Measurements from ENCODE around the gene ZNRD2.

The ZNRD2 gene

DNA sequence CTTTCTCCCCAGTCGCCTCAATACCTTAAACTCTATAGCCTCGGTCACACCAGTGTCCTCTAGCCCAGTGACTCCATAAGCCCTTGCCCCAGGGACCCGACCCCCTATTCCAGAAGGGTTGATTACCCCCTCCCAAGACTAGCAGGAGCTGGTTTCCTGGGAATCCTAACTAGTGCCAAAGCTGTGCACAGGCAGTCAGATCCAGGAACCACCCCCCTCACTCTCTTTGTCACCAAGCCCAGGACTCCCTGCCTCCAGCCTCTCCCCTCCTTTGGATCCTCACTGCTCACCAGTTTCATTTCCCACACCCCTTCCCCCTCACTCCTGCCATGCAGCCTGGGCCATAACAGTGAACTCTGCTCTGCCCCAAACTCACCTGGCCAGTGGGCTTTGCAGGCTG is 21.9 kb upstream of the ZNRD2 start:
- ChIA-PET POLR2A (interaction anchor here (1.2 to 3.0 kb wide), 3 partner anchors 8 to 33 kb away, joined by 3 to 9 read pairs (median 4); no protein-coding TSS in a partner anchor), CTCF (interaction anchor here (0.7 to 1.9 kb wide), 3 partner anchors 25 to 219 kb away, joined by 3 to 7 read pairs (median 4); no protein-coding TSS in a partner anchor)
- no peak overlapping the region for H3K4me3 ChIP-seq (ENCODE audit: low read depth, low read length)
- no peaks in the 10 kb centered on the region for H3K9me3 ChIP-seq (ENCODE audit: control insufficient read depth, insufficient read depth, low read depth, low read length)
- TF ChIP-seq ZNF18 (tag by site-specific recombination; IDR thresholded peaks at IDR 0.05): no peak
- H3K36me3 ChIP-seq (ENCODE audit: control insufficient read depth in 2 of 2, insufficient read depth in 1 of 2, low read length in 2 of 2): peaks cover 5 to 78% of the 10 kb centered on the region in 2 experiments; a peak in 2 of 3 replicates
- no peak overlapping the region for H3K27ac ChIP-seq (ENCODE audit: extremely low read depth, low read depth, low read length)
- no peaks in the 10 kb centered on the region; the same call in 1 of the 2 replicates for H3K4me1 ChIP-seq (ENCODE audit: control insufficient read depth, insufficient read depth, low read length)

DNA sequence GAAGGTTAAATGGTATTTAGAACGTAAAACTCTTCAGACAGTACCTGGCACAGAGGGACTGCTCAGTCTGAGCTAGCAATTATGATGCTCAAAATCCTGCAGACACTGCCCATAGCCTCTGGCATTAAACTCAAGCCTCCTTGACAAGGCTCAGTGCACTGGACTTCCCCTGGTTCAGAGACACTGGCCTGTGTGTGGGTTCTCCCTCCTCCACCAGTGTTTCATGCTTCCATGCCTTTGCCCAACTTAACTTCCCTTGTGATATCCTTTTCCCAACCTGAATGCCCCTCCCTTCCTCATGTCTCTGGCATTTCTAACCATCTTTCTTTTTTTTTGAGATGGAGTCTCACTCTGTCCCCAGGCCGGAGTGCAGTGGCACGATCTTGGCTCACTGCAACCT is 21.2 kb upstream of the ZNRD2 start:
- no peak overlapping the region for H3K27ac ChIP-seq (ENCODE audit: extremely low read depth, low read depth, low read length)
- H3K4me3 ChIP-seq (ENCODE audit: low read depth, low read length): no peak overlapping the region
- no peaks in the 10 kb centered on the region; the same call in 1 of the 2 replicates for H3K4me1 ChIP-seq (ENCODE audit: control insufficient read depth, insufficient read depth, low read length)
- TF ChIP-seq, protein P1, sequence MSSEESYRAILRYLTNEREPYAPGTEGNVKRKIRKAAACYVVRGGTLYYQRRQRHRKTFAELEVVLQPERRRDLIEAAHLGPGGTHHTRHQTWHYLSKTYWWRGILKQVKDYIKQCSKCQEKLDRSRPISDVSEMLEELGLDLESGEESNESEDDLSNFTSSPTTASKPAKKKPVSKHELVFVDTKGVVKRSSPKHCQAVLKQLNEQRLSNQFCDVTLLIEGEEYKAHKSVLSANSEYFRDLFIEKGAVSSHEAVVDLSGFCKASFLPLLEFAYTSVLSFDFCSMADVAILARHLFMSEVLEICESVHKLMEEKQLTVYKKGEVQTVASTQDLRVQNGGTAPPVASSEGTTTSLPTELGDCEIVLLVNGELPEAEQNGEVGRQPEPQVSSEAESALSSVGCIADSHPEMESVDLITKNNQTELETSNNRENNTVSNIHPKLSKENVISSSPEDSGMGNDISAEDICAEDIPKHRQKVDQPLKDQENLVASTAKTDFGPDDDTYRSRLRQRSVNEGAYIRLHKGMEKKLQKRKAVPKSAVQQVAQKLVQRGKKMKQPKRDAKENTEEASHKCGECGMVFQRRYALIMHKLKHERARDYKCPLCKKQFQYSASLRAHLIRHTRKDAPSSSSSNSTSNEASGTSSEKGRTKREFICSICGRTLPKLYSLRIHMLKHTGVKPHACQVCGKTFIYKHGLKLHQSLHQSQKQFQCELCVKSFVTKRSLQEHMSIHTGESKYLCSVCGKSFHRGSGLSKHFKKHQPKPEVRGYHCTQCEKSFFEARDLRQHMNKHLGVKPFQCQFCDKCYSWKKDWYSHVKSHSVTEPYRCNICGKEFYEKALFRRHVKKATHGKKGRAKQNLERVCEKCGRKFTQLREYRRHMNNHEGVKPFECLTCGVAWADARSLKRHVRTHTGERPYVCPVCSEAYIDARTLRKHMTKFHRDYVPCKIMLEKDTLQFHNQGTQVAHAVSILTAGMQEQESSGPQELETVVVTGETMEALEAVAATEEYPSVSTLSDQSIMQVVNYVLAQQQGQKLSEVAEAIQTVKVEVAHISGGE (tag by site-specific recombination; conservative IDR thresholded peaks at IDR 0.05; ENCODE audit: low read depth): no peak
- TF ChIP-seq RBAK (tag by site-specific recombination; IDR thresholded peaks at IDR 0.05) (no peak), TRIM28 (IDR thresholded peaks at IDR 0.05; ENCODE audit: borderline replicate concordance, low read length) (no peak), ZSCAN4 (tag by site-specific recombination; IDR thresholded peaks at IDR 0.05) (no peak), ZEB2 (tag by site-specific recombination; IDR thresholded peaks at IDR 0.05) (no peak)
- peaks cover 5 to 74% of the 10 kb centered on the region in 2 experiments; a peak in 2 of 3 replicates for H3K36me3 ChIP-seq (ENCODE audit: control insufficient read depth in 2 of 2, insufficient read depth in 1 of 2, low read length in 2 of 2)
- no peaks in the 10 kb centered on the region for H3K9me3 ChIP-seq (ENCODE audit: control insufficient read depth, insufficient read depth, low read depth, low read length)
- ChIA-PET POLR2A (interaction anchor here (0.7 to 3.0 kb wide), 5 partner anchors 9 to 76 kb away, joined by 3 to 9 read pairs (median 5); partner anchors contain the start of gene ZNRD2), CTCF (interaction anchor here (0.7 to 1.9 kb wide), 3 partner anchors 24 to 219 kb away, joined by 3 to 7 read pairs (median 4); no protein-coding TSS in a partner anchor)

- H3K36me3 ChIP-seq (ENCODE audit: control insufficient read depth in 2 of 2, insufficient read depth in 1 of 2, low read length in 2 of 2): peaks cover 5 to 55% of the 10 kb centered on the region in 2 experiments; a peak in 2 of 3 replicates
- H3K27ac ChIP-seq (ENCODE audit: extremely low read depth, low read depth, low read length): no peak overlapping the region
- no peak overlapping the region for H3K4me3 ChIP-seq (ENCODE audit: low read depth, low read length)
- H3K4me1 ChIP-seq (ENCODE audit: control insufficient read depth, insufficient read depth, low read length): no peaks in the 10 kb centered on the region; the same call in 1 of the 2 replicates
- ChIA-PET CTCF (interaction anchor here (0.5 to 4.3 kb wide), 23 partner anchors 9 to 881 kb away, joined by 3 to 53 read pairs (median 4); partner anchors contain the start of genes FAM89B, PCNX3 and ZNRD2), POLR2A (interaction anchor here (0.5 to 2.7 kb wide), 9 partner anchors 11 to 477 kb away, joined by 3 to 9 read pairs (median 4); partner anchors contain the start of genes MALAT1, SCYL1 and ZNRD2)
- H3K9me3 ChIP-seq (ENCODE audit: control insufficient read depth, insufficient read depth, low read depth, low read length): no peaks in the 10 kb centered on the region
- TF ChIP-seq ZNF558 (tag by site-specific recombination; IDR thresholded peaks at IDR 0.05) (no peak), HOXC10 (CRISPR knock-in tag; IDR thresholded peaks at IDR 0.05) (no peak), ZBTB1 (tag by site-specific recombination; IDR thresholded peaks at IDR 0.05) (0 out of 2 replicates have a peak, but pooled peaks have one; percentile 30), ZNF302 (tag by site-specific recombination; IDR thresholded peaks at IDR 0.05; ENCODE audit: low read depth) (no peak), BCL11B (tag by site-specific recombination; IDR thresholded peaks at IDR 0.05; ENCODE audit: low read depth) (peak; percentile 100), ZNF585B (tag by site-specific recombination; IDR thresholded peaks at IDR 0.05) (no peak), ZNF701 (tag by site-specific recombination; IDR thresholded peaks at IDR 0.05) (no peak), ZNF555 (tag by site-specific recombination; conservative IDR thresholded peaks at IDR 0.05) (no peak), PRDM1 (tag by site-specific recombination; IDR thresholded peaks at IDR 0.05) (peak; percentile 80), ZIC2 (tag by site-specific recombination; IDR thresholded peaks at IDR 0.05) (no peak)
- TF ChIP-seq, protein P2, sequence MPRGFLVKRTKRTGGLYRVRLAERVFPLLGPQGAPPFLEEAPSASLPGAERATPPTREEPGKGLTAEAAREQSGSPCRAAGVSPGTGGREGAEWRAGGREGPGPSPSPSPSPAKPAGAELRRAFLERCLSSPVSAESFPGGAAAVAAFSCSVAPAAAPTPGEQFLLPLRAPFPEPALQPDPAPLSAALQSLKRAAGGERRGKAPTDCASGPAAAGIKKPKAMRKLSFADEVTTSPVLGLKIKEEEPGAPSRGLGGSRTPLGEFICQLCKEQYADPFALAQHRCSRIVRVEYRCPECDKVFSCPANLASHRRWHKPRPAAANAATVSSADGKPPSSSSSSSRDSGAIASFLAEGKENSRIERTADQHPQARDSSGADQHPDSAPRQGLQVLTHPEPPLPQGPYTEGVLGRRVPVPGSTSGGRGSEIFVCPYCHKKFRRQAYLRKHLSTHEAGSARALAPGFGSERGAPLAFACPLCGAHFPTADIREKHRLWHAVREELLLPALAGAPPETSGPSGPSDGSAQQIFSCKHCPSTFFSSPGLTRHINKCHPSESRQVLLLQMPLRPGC (tag by site-specific recombination; IDR thresholded peaks at IDR 0.05): 0 out of 2 replicates have a peak, but pooled peaks have one; percentile 37
- TF ChIP-seq, protein P1 (tag by site-specific recombination; conservative IDR thresholded peaks at IDR 0.05; ENCODE audit: low read depth): no peak
Measured at GRCh38 chr11:65551572-65552387, 18.5 kb upstream of the ZNRD2 start.
